ENCODE data around the gene IRGC.

DNA sequence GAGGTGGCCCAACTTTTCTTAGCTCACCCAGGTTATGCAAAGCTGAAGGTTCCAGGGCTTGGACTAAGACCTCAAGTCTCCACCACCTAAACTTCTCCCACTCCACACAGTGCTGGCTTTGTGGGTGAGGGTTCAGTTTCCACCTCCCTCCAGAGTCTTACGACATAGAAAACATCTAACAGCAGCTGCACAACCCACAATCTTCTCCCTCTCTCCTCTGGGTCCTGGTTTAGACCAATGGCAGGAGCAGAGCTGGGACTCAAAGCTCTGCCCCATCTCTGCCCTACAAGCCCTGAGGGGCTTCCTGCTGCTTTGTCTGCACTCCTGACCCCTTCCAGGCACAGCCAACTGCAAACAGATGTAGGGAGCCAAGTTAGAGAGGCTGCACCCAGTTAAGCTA lies 16.0 kb downstream of the IRGC start:
- TF ChIP-seq, protein P1, sequence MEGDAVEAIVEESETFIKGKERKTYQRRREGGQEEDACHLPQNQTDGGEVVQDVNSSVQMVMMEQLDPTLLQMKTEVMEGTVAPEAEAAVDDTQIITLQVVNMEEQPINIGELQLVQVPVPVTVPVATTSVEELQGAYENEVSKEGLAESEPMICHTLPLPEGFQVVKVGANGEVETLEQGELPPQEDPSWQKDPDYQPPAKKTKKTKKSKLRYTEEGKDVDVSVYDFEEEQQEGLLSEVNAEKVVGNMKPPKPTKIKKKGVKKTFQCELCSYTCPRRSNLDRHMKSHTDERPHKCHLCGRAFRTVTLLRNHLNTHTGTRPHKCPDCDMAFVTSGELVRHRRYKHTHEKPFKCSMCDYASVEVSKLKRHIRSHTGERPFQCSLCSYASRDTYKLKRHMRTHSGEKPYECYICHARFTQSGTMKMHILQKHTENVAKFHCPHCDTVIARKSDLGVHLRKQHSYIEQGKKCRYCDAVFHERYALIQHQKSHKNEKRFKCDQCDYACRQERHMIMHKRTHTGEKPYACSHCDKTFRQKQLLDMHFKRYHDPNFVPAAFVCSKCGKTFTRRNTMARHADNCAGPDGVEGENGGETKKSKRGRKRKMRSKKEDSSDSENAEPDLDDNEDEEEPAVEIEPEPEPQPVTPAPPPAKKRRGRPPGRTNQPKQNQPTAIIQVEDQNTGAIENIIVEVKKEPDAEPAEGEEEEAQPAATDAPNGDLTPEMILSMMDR (IDR thresholded peaks at IDR 0.05; ENCODE audit: poor library complexity, severe bottlenecking) = no peak
- TF ChIP-seq POLR2AphosphoS5 (IDR thresholded peaks at IDR 0.05) (no peak), RAD21 (conservative IDR thresholded peaks at IDR 0.05) (no peak), EZH2 (IDR thresholded peaks at IDR 0.05; ENCODE audit: borderline replicate concordance, insufficient read depth, low read length, poor library complexity, severe bottlenecking) (no peak), MXI1 (conservative IDR thresholded peaks at IDR 0.05; ENCODE audit: poor library complexity, severe bottlenecking) (no peak), SMC3 (conservative IDR thresholded peaks at IDR 0.05; ENCODE audit: poor library complexity) (no peak)
- TF ChIP-seq, protein P2, sequence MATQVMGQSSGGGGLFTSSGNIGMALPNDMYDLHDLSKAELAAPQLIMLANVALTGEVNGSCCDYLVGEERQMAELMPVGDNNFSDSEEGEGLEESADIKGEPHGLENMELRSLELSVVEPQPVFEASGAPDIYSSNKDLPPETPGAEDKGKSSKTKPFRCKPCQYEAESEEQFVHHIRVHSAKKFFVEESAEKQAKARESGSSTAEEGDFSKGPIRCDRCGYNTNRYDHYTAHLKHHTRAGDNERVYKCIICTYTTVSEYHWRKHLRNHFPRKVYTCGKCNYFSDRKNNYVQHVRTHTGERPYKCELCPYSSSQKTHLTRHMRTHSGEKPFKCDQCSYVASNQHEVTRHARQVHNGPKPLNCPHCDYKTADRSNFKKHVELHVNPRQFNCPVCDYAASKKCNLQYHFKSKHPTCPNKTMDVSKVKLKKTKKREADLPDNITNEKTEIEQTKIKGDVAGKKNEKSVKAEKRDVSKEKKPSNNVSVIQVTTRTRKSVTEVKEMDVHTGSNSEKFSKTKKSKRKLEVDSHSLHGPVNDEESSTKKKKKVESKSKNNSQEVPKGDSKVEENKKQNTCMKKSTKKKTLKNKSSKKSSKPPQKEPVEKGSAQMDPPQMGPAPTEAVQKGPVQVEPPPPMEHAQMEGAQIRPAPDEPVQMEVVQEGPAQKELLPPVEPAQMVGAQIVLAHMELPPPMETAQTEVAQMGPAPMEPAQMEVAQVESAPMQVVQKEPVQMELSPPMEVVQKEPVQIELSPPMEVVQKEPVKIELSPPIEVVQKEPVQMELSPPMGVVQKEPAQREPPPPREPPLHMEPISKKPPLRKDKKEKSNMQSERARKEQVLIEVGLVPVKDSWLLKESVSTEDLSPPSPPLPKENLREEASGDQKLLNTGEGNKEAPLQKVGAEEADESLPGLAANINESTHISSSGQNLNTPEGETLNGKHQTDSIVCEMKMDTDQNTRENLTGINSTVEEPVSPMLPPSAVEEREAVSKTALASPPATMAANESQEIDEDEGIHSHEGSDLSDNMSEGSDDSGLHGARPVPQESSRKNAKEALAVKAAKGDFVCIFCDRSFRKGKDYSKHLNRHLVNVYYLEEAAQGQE (IDR thresholded peaks at IDR 0.05; ENCODE audit: borderline replicate concordance) = no peak
